Hematopoietic multipotent progenitor cell treated with erythropoietin and hydrocortisone succinate and interleukin-3 and kit ligand, for 6 days (in vitro differentiated cells): ENCODE results near the gene MYO1B.

ENCODE experiments used
- DNase-seq: peaks from one replicate; pipeline ENCODE4 v3.0.0-alpha.2; 2015

Gene MYO1B

GRCh38 chr2:191327484-191327883 is 82.3 kb downstream of the MYO1B start:
- DNase-seq = no peak

- no peak for DNase-seq
Measured at GRCh38 chr2:191328150-191328809, 83.1 kb downstream of the MYO1B start.

- DNase-seq = no peak
Measured at GRCh38 chr2:191329841-191330240, 84.6 kb downstream of the MYO1B start.

- no peak for DNase-seq
Measured at GRCh38 chr2:191333911-191334357, 88.7 kb downstream of the MYO1B start.

GRCh38 chr2:191335875-191336464 is 90.8 kb downstream of the MYO1B start:
- no peak for DNase-seq

GRCh38 chr2:191341436-191341835 is 96.2 kb downstream of the MYO1B start:
- no peak for DNase-seq

GRCh38 chr2:191343796-191344338 is 98.7 kb downstream of the MYO1B start:
- no peak for DNase-seq

- no peak for DNase-seq
Measured at GRCh38 chr2:191345788-191346187, 100.6 kb downstream of the MYO1B start.

GRCh38 chr2:191347154-191347553 is 102.0 kb downstream of the MYO1B start:
- DNase-seq = no peak

GRCh38 chr2:191347881-191348280 is 102.7 kb downstream of the MYO1B start:
- DNase-seq = no peak

- no peak for DNase-seq
Measured at GRCh38 chr2:191349990-191350389, 104.8 kb downstream of the MYO1B start.

- no peak for DNase-seq
Measured at GRCh38 chr2:191350826-191351225, 105.6 kb downstream of the MYO1B start.

GRCh38 chr2:191351298-191351697 is 106.1 kb downstream of the MYO1B start:
- no peak for DNase-seq

GRCh38 chr2:191351921-191352320 is 106.7 kb downstream of the MYO1B start:
- no peak for DNase-seq

GRCh38 chr2:191352536-191352935 is 107.3 kb downstream of the MYO1B start:
- DNase-seq = no peak

- no peak for DNase-seq
Measured at GRCh38 chr2:191355170-191355758, 110.1 kb downstream of the MYO1B start.

- DNase-seq = no peak
Measured at GRCh38 chr2:191357678-191358077, 112.5 kb downstream of the MYO1B start.

- DNase-seq = no peak
Measured at GRCh38 chr2:191358325-191359025, 113.3 kb downstream of the MYO1B start.

GRCh38 chr2:191359133-191359532 is 113.9 kb downstream of the MYO1B start:
- DNase-seq = no peak

- no peak for DNase-seq
Measured at GRCh38 chr2:191360918-191361317, 115.7 kb downstream of the MYO1B start.

- no peak for DNase-seq
Measured at GRCh38 chr2:191362841-191363240, 117.6 kb downstream of the MYO1B start.

- DNase-seq = peak; percentile 14
Measured at GRCh38 chr2:191363267-191363666, 118.1 kb downstream of the MYO1B start.

GRCh38 chr2:191365089-191365488 is 119.9 kb downstream of the MYO1B start:
- no peak for DNase-seq

GRCh38 chr2:191366199-191366598 is 121.0 kb downstream of the MYO1B start:
- DNase-seq = no peak
